BLaER1 (cell line): ENCODE measurements around the gene PCSK5.

Experiments used
- H3K27ac ChIP-seq: shearing (Covaris generic); formaldehyde crosslinking; 2 replicates; pipeline ENCODE4 v1.8.1; 2022
- H3K27me3 ChIP-seq: shearing (Covaris generic); formaldehyde crosslinking; 2 replicates; pipeline ENCODE4 v1.8.1; 2022
- H3K36me3 ChIP-seq: shearing (Covaris generic); formaldehyde crosslinking; 2 replicates; pipeline ENCODE4 v1.8.1; 2022
- H3K4me1 ChIP-seq: shearing (Covaris generic); formaldehyde crosslinking; 2 replicates; pipeline ENCODE4 v1.8.1; 2022
- H3K4me2 ChIP-seq: shearing (Covaris generic); formaldehyde crosslinking; 2 replicates; pipeline ENCODE4 v1.8.1; 2022
- H3K4me3 ChIP-seq: shearing (Covaris generic); formaldehyde crosslinking; 2 replicates; pipeline ENCODE4 v1.8.1; 2022
- H3K9ac ChIP-seq: shearing (Covaris generic); formaldehyde crosslinking; 2 replicates; pipeline ENCODE4 v1.8.1; 2022
- H3K9me3 ChIP-seq: shearing (Covaris generic); formaldehyde crosslinking; 2 replicates; pipeline ENCODE4 v1.8.1; 2022
- H4K20me1 ChIP-seq: shearing (Covaris generic); formaldehyde crosslinking; 2 replicates; pipeline ENCODE4 v1.8.1; 2022
- Cebpa-rat ChIP-seq: shearing (Covaris generic); IDR thresholded peaks from 2 replicates; pipeline ENCODE4 v1.8.1; 2022

The PCSK5 gene

GRCh38 chr9:76374783-76375559 is 484.5 kb downstream of the PCSK5 start:
- no peak overlapping the region for H3K27ac ChIP-seq
- H3K4me3 ChIP-seq = no peak overlapping the region
- H3K9ac ChIP-seq = no peak overlapping the region
- H3K4me2 ChIP-seq = no peak overlapping the region
- H3K36me3 ChIP-seq = no peaks in the 10 kb centered on the region; the same call in 1 of the 2 replicates
- no peak for TF ChIP-seq Cebpa-rat
- H3K27me3 ChIP-seq = no peaks in the 10 kb centered on the region
- H3K9me3 ChIP-seq = no peaks in the 10 kb centered on the region
- no peaks in the 10 kb centered on the region for H4K20me1 ChIP-seq
- peaks cover 10% of the 10 kb centered on the region for H3K4me1 ChIP-seq

- Histone ChIP-seq H3K9me3 (no peaks in the 10 kb centered on the region), H3K4me2 (no peak overlapping the region), H3K4me3 (no peak overlapping the region), H3K27me3 (no peaks in the 10 kb centered on the region), H4K20me1 (no peaks in the 10 kb centered on the region), H3K9ac (no peak overlapping the region), H3K27ac (no peak overlapping the region), H3K4me1 (no peaks in the 10 kb centered on the region), H3K36me3 (peaks cover 2% of the 10 kb centered on the region)
- TF ChIP-seq Cebpa-rat = no peak
Measured at GRCh38 chr9:76377791-76378190, 487.3 kb downstream of the PCSK5 start.

- H3K4me3 ChIP-seq = no peak overlapping the region
- no peaks in the 10 kb centered on the region for H4K20me1 ChIP-seq
- H3K36me3 ChIP-seq = peaks cover 9% of the 10 kb centered on the region
- TF ChIP-seq Cebpa-rat = no peak
- H3K4me2 ChIP-seq = no peak overlapping the region
- H3K27me3 ChIP-seq = no peaks in the 10 kb centered on the region
- H3K4me1 ChIP-seq = no peaks in the 10 kb centered on the region
- no peak overlapping the region for H3K27ac ChIP-seq
- H3K9me3 ChIP-seq = no peaks in the 10 kb centered on the region
- no peak overlapping the region for H3K9ac ChIP-seq
Measured at GRCh38 chr9:76378367-76379073, 488.0 kb downstream of the PCSK5 start.

GRCh38 chr9:76379494-76379893 is 489.0 kb downstream of the PCSK5 start:
- Histone ChIP-seq H3K9me3 (no peaks in the 10 kb centered on the region), H3K4me3 (no peak overlapping the region), H3K9ac (no peak overlapping the region), H3K4me1 (no peaks in the 10 kb centered on the region), H3K27me3 (no peaks in the 10 kb centered on the region), H3K27ac (no peak overlapping the region), H4K20me1 (no peaks in the 10 kb centered on the region), H3K36me3 (peaks cover 19% of the 10 kb centered on the region), H3K4me2 (no peak overlapping the region)
- no peak for TF ChIP-seq Cebpa-rat

- H3K27ac ChIP-seq = no peak overlapping the region
- 0 out of 2 replicates have a peak, but pooled peaks cover 5% of the 10 kb centered on the region for H4K20me1 ChIP-seq
- H3K4me2 ChIP-seq = no peak overlapping the region
- peaks cover 59% of the 10 kb centered on the region for H3K36me3 ChIP-seq
- H3K27me3 ChIP-seq = no peaks in the 10 kb centered on the region
- TF ChIP-seq Cebpa-rat = no peak
- H3K4me3 ChIP-seq = no peak overlapping the region
- no peak overlapping the region for H3K9ac ChIP-seq
- peaks cover 16% of the 10 kb centered on the region for H3K4me1 ChIP-seq
- H3K9me3 ChIP-seq = peaks cover 12% of the 10 kb centered on the region; the same call in 1 of the 2 replicates
Measured at GRCh38 chr9:76390656-76391055, 500.2 kb downstream of the PCSK5 start.

- Histone ChIP-seq H3K9ac (peak within 1 kb of the TSS; percentile 91), H3K36me3 (peaks cover 27% of the 10 kb centered on the region), H3K9me3 (peaks cover 12% of the 10 kb centered on the region; the same call in 1 of the 2 replicates), H3K4me2 (peak within 1 kb of the TSS; percentile 86), H3K27ac (peak within 1 kb of the TSS; percentile 89), H3K4me3 (peak within 1 kb of the TSS; percentile 82), H4K20me1 (no peaks in the 10 kb centered on the region), H3K27me3 (no peaks in the 10 kb centered on the region), H3K4me1 (peaks cover 19% of the 10 kb centered on the region)
- no peak for TF ChIP-seq Cebpa-rat
Measured at GRCh38 chr9:76394195-76394959, 503.9 kb downstream of the PCSK5 start, which contains the start of gene RFK. Gene RFK, minus strand, starts transcription at chr9:76394426. Its CDS starts 255 bp downstream, at chr9:76394171.

- no peaks in the 10 kb centered on the region for H4K20me1 ChIP-seq
- no peaks in the 10 kb centered on the region for H3K27me3 ChIP-seq
- H3K9ac ChIP-seq = peak overlapping the region; percentile 91
- peak overlapping the region; percentile 86 for H3K4me2 ChIP-seq
- TF ChIP-seq Cebpa-rat = no peak
- peak overlapping the region; percentile 82 for H3K4me3 ChIP-seq
- peaks cover 12% of the 10 kb centered on the region; the same call in 1 of the 2 replicates for H3K9me3 ChIP-seq
- H3K27ac ChIP-seq = peak overlapping the region; percentile 54
- peaks cover 25% of the 10 kb centered on the region; the same call in 1 of the 2 replicates for H3K36me3 ChIP-seq
- H3K4me1 ChIP-seq = peaks cover 19% of the 10 kb centered on the region
Measured at GRCh38 chr9:76394960-76395252, 504.4 kb downstream of the PCSK5 start.

- H3K9ac ChIP-seq = peak overlapping the region; percentile 91
- no peak for TF ChIP-seq Cebpa-rat
- no peaks in the 10 kb centered on the region for H4K20me1 ChIP-seq
- peaks cover 23% of the 10 kb centered on the region; the same call in 1 of the 2 replicates for H3K36me3 ChIP-seq
- H3K4me2 ChIP-seq = peak overlapping the region; percentile 86
- peak overlapping the region; percentile 54; the same call in 1 of the 2 replicates for H3K27ac ChIP-seq
- peaks cover 19% of the 10 kb centered on the region for H3K4me1 ChIP-seq
- H3K27me3 ChIP-seq = no peaks in the 10 kb centered on the region
- peaks cover 12% of the 10 kb centered on the region; the same call in 1 of the 2 replicates for H3K9me3 ChIP-seq
- peak overlapping the region; percentile 82 for H3K4me3 ChIP-seq
Measured at GRCh38 chr9:76395381-76395780, 504.9 kb downstream of the PCSK5 start.

- Histone ChIP-seq H4K20me1 (no peaks in the 10 kb centered on the region), H3K4me3 (no peak overlapping the region), H3K27ac (no peak overlapping the region), H3K4me1 (peaks cover 19% of the 10 kb centered on the region), H3K9me3 (peaks cover 12% of the 10 kb centered on the region; the same call in 1 of the 2 replicates), H3K27me3 (no peaks in the 10 kb centered on the region), H3K4me2 (no peak overlapping the region), H3K36me3 (peaks cover 15% of the 10 kb centered on the region; the same call in 1 of the 2 replicates), H3K9ac (no peak overlapping the region)
- no peak for TF ChIP-seq Cebpa-rat
Measured at GRCh38 chr9:76396144-76396543, 505.7 kb downstream of the PCSK5 start.
